HepG2 (cell line): ENCODE data around the gene PSD. TPM values are rescaled to one million over a fixed set of nuclear protein-coding genes. Genes with fewer than 3 reads are reported as not detected.

Source experiments
- CBX2 ChIP-seq, 2 experiments: fragments of 200-600 bp in 1 of 2; sonication (generic); formaldehyde crosslinking in 1 of 2; IDR thresholded peaks; 2 replicates each; pipeline versions ENCODE4 v1.7.0 to v1.8.1; 2018 to 2022; ENCODE audit warnings: low read depth in 2 of 2, low read length in 1 of 2, mild to moderate bottlenecking in 1 of 2, missing genetic modification reagents in 1 of 2
- FOXK2 ChIP-seq: fragments of 450-650 bp; IDR thresholded peaks from 2 replicates; pipeline ENCODE4 v1.6.1; 2016
- KLF15 ChIP-seq: sonication (generic); formaldehyde crosslinking; IDR thresholded peaks from 2 replicates; pipeline ENCODE4 v1.8.1; 2023; ENCODE audit warnings: borderline replicate concordance, mild to moderate bottlenecking, inconsistent platforms, missing genetic modification reagents, mixed read lengths
- MAFK ChIP-seq, 2 experiments: IDR thresholded peaks in 1 of 2; conservative IDR thresholded peaks in 1 of 2; 2 replicates each; pipeline ENCODE4 v1.6.1; 2011; ENCODE audit warnings: improper control_type of control experiment in 2 of 2, low read length in 2 of 2
- NONO ChIP-seq, 2 experiments: fragments of 450-650 bp in 1 of 2; sonication (generic) in 1 of 2; formaldehyde crosslinking in 1 of 2; IDR thresholded peaks in 1 of 2; conservative IDR thresholded peaks in 1 of 2; 2 replicates each; pipeline versions ENCODE4 v1.6.1 to v1.8.0; 2017 to 2022; ENCODE audit warnings: mild to moderate bottlenecking in 1 of 2, missing genetic modification reagents in 1 of 2, moderate library complexity in 1 of 2
- NR2F1 ChIP-seq, 2 experiments: fragments of 450-650 bp in 1 of 2; formaldehyde crosslinking in 1 of 2; IDR thresholded peaks; 2 replicates each; pipeline versions ENCODE4 v1.5.0 to v1.6.1; 2016 to 2020; ENCODE audit warnings: mild to moderate bottlenecking in 1 of 2, missing compliant biosample characterization in 1 of 2, missing genetic modification reagents in 1 of 2, moderate library complexity in 1 of 2
- SIN3B ChIP-seq: fragments of 150-350 bp; IDR thresholded peaks from 2 replicates; pipeline ENCODE4 v1.6.1; 2014; ENCODE audit warnings: low read length
- ZBTB3 ChIP-seq: sonication (generic); formaldehyde crosslinking; IDR thresholded peaks from 2 replicates; pipeline ENCODE4 v1.4.0; 2020; ENCODE audit warnings: low read depth, mild to moderate bottlenecking, moderate library complexity, missing genetic modification reagents, borderline replicate concordance
- ZKSCAN1 ChIP-seq: fragments of 150-350 bp; IDR thresholded peaks from 2 replicates; pipeline ENCODE4 v1.6.1; 2014; ENCODE audit warnings: low read length
- ZNF160 ChIP-seq: sonication (generic); formaldehyde crosslinking; IDR thresholded peaks from 2 replicates; pipeline ENCODE4 v1.8.0; 2022; ENCODE audit warnings: mild to moderate bottlenecking, inconsistent platforms, missing genetic modification reagents
- ZNF343 ChIP-seq: sonication (generic); formaldehyde crosslinking; IDR thresholded peaks from 2 replicates; pipeline ENCODE4 v1.4.0; 2020; ENCODE audit warnings: mild to moderate bottlenecking, missing genetic modification reagents
- ZNF496 ChIP-seq: sonication (generic); formaldehyde crosslinking; IDR thresholded peaks from 2 replicates; pipeline ENCODE4 v1.8.1; 2023; ENCODE audit warnings: mild to moderate bottlenecking, moderate library complexity, missing genetic modification reagents; ENCODE audit not compliant: insufficient replicate concordance
- ZNF564 ChIP-seq: sonication (generic); formaldehyde crosslinking; IDR thresholded peaks from 2 replicates; pipeline ENCODE4 v1.8.1; 2023; ENCODE audit warnings: mild to moderate bottlenecking, missing genetic modification reagents
- ZNF850 ChIP-seq: sonication (generic); formaldehyde crosslinking; conservative IDR thresholded peaks from 2 replicates; pipeline ENCODE4 v1.9.0; 2021; ENCODE audit warnings: mild to moderate bottlenecking, missing genetic modification reagents
- ZNF883 ChIP-seq: sonication (generic); formaldehyde crosslinking; IDR thresholded peaks from 2 replicates; pipeline ENCODE4 v1.5.1; 2020; ENCODE audit warnings: mild to moderate bottlenecking, missing genetic modification reagents; ENCODE audit errors: not compliant biosample characterization
- polyA plus RNA-seq, 8 experiments: library from polyadenylated mRNA; depleted of rRNA in 3 of 8; stranded (reverse) in 7 of 8; unstranded in 1 of 8; fragments of >200 nt; fragmentation: Illumina TruSeq in 4 of 8; extraction: Trizol in 4 of 8; gene quantifications; 2 replicates each; pipeline versions ENCODE4 v1.2.1 to v1.2.3, GENCODE V29; 2011 to 2016; ENCODE audit warnings: low read depth in 4 of 8, missing spikeins in 1 of 8, mixed read lengths in 1 of 8; ENCODE audit not compliant: insufficient read depth in 1 of 8
- total RNA-seq, 5 experiments: library from RNA; depleted of rRNA; stranded (reverse); fragments of >200 nt; fragmentation: Illumina TruSeq; extraction: Trizol; gene quantifications; 2 replicates each; pipeline ENCODE4 v1.2.3, GENCODE V29; 2016; ENCODE audit warnings: low read depth in 1 of 5
- TF ChIP-seq, protein P1 (sequence below): sonication (generic); formaldehyde crosslinking; IDR thresholded peaks from 2 replicates; pipeline ENCODE4 v1.5.0; 2020; ENCODE audit warnings: missing genetic modification reagents, mild to moderate bottlenecking, borderline replicate concordance
- TF ChIP-seq, protein P2 (sequence below): sonication (generic); formaldehyde crosslinking; IDR thresholded peaks from 2 replicates; pipeline ENCODE4 v1.4.0; 2020; ENCODE audit warnings: missing genetic modification reagents, borderline replicate concordance
- TF ChIP-seq, protein P3 (sequence below): IDR thresholded peaks from 2 replicates; pipeline ENCODE4 v1.6.1; 2016
- TF ChIP-seq, protein P4 (sequence below): sonication (generic); formaldehyde crosslinking; IDR thresholded peaks from 2 replicates; pipeline ENCODE4 v1.4.0; 2020; ENCODE audit warnings: missing genetic modification reagents, mild to moderate bottlenecking, borderline replicate concordance

The PSD gene
- total and polyA plus RNA-seq, 2 of the 13 experiments (the other 11 are each of a cell fraction or from before 2014, with no cell fraction given): 0.35 to 0.58 TPM

DNA sequence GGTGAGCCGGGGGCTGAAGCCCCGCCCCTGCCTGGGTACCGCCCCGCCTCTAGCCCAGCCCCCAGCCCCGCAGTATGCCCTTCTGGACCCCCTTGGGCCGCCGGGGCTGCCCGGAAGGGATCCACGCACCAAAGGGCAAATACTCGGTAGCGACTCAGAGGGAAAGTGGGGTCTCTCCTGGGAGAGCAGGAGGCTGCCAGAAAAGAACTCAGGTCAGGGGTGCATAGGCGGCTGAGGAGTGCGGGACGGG is 2.8 kb upstream of the PSD start (continued):
- TF ChIP-seq ZNF883 (CRISPR knock-in tag) (no peak), ZBTB3 (CRISPR knock-in tag) (no peak), MAFK (conservative IDR thresholded peaks at IDR 0.05 in 1 of 2, IDR thresholded peaks at IDR 0.05 in 1 of 2; ENCODE audit: low read length in 2 of 2) (no peak), ZNF343 (CRISPR knock-in tag) (no peak), NONO (IDR thresholded peaks at IDR 0.05) (no peak), NONO (CRISPR knock-in tag; conservative IDR thresholded peaks at IDR 0.05) (peak; percentile 31; the same call in 1 of the 2 replicates), FOXK2 (no peak), ZNF564 (CRISPR knock-in tag) (no peak), SIN3B (no peak), NR2F1 (CRISPR knock-in tag; IDR thresholded peaks at IDR 0.05) (no peak), ZNF160 (CRISPR knock-in tag) (no peak), KLF15 (CRISPR knock-in tag) (no peak), ZNF496 (no peak), ZKSCAN1 (no peak), CBX2 (IDR thresholded peaks at IDR 0.05; ENCODE audit: low read depth, low read length) (no peak), CBX2 (CRISPR knock-in tag; IDR thresholded peaks at IDR 0.05; ENCODE audit: low read depth) (no peak), ZNF850 (CRISPR knock-in tag) (0 out of 2 replicates have a peak, but pooled peaks have one; percentile 69)
- TF ChIP-seq, protein P1, sequence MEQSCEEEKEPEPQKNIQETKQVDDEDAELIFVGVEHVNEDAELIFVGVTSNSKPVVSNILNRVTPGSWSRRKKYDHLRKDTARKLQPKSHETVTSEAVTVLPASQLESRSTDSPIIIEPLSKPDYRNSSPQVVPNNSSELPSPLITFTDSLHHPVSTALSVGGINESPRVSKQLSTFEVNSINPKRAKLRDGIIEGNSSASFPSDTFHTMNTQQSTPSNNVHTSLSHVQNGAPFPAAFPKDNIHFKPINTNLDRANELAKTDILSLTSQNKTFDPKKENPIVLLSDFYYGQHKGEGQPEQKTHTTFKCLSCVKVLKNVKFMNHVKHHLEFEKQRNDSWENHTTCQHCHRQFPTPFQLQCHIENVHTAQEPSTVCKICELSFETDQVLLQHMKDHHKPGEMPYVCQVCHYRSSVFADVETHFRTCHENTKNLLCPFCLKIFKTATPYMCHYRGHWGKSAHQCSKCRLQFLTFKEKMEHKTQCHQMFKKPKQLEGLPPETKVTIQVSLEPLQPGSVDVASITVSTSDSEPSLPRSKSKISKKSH (CRISPR knock-in tag): no peak
- TF ChIP-seq, protein P2, sequence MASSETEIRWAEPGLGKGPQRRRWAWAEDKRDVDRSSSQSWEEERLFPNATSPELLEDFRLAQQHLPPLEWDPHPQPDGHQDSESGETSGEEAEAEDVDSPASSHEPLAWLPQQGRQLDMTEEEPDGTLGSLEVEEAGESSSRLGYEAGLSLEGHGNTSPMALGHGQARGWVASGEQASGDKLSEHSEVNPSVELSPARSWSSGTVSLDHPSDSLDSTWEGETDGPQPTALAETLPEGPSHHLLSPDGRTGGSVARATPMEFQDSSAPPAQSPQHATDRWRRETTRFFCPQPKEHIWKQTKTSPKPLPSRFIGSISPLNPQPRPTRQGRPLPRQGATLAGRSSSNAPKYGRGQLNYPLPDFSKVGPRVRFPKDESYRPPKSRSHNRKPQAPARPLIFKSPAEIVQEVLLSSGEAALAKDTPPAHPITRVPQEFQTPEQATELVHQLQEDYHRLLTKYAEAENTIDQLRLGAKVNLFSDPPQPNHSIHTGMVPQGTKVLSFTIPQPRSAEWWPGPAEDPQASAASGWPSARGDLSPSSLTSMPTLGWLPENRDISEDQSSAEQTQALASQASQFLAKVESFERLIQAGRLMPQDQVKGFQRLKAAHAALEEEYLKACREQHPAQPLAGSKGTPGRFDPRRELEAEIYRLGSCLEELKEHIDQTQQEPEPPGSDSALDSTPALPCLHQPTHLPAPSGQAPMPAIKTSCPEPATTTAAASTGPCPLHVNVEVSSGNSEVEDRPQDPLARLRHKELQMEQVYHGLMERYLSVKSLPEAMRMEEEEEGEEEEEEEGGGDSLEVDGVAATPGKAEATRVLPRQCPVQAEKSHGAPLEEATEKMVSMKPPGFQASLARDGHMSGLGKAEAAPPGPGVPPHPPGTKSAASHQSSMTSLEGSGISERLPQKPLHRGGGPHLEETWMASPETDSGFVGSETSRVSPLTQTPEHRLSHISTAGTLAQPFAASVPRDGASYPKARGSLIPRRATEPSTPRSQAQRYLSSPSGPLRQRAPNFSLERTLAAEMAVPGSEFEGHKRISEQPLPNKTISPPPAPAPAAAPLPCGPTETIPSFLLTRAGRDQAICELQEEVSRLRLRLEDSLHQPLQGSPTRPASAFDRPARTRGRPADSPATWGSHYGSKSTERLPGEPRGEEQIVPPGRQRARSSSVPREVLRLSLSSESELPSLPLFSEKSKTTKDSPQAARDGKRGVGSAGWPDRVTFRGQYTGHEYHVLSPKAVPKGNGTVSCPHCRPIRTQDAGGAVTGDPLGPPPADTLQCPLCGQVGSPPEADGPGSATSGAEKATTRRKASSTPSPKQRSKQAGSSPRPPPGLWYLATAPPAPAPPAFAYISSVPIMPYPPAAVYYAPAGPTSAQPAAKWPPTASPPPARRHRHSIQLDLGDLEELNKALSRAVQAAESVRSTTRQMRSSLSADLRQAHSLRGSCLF (CRISPR knock-in tag): no peak
- TF ChIP-seq, protein P3, sequence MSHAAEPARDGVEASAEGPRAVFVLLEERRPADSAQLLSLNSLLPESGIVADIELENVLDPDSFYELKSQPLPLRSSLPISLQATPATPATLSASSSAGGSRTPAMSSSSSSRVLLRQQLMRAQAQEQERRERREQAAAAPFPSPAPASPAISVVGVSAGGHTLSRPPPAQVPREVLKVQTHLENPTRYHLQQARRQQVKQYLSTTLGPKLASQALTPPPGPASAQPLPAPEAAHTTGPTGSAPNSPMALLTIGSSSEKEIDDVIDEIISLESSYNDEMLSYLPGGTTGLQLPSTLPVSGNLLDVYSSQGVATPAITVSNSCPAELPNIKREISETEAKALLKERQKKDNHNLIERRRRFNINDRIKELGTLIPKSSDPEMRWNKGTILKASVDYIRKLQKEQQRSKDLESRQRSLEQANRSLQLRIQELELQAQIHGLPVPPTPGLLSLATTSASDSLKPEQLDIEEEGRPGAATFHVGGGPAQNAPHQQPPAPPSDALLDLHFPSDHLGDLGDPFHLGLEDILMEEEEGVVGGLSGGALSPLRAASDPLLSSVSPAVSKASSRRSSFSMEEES (CRISPR knock-in tag): no peak
- TF ChIP-seq, protein P4, sequence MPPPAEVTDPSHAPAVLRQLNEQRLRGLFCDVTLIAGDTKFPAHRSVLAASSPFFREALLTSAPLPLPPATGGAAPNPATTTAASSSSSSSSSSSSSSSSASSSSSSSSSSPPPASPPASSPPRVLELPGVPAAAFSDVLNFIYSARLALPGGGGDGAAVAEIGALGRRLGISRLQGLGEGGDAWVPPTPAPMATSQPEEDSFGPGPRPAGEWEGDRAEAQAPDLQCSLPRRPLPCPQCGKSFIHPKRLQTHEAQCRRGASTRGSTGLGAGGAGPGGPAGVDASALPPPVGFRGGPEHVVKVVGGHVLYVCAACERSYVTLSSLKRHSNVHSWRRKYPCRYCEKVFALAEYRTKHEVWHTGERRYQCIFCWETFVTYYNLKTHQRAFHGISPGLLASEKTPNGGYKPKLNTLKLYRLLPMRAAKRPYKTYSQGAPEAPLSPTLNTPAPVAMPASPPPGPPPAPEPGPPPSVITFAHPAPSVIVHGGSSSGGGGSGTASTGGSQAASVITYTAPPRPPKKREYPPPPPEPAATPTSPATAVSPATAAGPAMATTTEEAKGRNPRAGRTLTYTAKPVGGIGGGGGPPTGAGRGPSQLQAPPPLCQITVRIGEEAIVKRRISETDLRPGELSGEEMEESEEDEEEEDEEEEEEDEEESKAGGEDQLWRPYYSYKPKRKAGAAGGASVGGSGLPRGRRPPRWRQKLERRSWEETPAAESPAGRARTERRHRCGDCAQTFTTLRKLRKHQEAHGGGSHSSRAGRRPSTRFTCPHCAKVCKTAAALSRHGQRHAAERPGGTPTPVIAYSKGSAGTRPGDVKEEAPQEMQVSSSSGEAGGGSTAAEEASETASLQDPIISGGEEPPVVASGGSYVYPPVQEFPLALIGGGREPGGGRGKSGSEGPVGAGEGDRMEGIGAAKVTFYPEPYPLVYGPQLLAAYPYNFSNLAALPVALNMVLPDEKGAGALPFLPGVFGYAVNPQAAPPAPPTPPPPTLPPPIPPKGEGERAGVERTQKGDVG (CRISPR knock-in tag): no peak
